ENCODE measurements around the gene IGLL5.

GRCh38 chr22:22902247-22903001 lies 14.8 kb downstream of the IGLL5 start:
- TF ChIP-seq CTCF (IDR thresholded peaks at IDR 0.05; ENCODE audit: insufficient read depth, low read depth, low read length), result no peak
- no peak for TF ChIP-seq EZH2 (IDR thresholded peaks at IDR 0.05; ENCODE audit: insufficient read depth, low read length)
